Fibroblast of lung (primary cell): Measurements from ENCODE around the gene PRKCA.

Experiments
- EZH2 ChIP-seq: IDR thresholded peaks from 2 replicates; pipeline ENCODE4 v1.5.1; 2012; ENCODE audit warnings: low read length, control low read depth, mild to moderate bottlenecking; ENCODE audit errors: missing control alignments
- TF ChIP-seq, protein P1 (sequence below), 2 donors: IDR thresholded peaks in 1 of 2; conservative IDR thresholded peaks in 1 of 2; 1 replicate in 1 of 2; 2 replicates in 1 of 2; pipeline ENCODE4 v1.5.1; 2011 to 2012; ENCODE audit warnings: low read length in 2 of 2, control low read depth in 1 of 2, inconsistent platforms in 1 of 2, low read depth in 1 of 2, mild to moderate bottlenecking in 1 of 2

DNA sequence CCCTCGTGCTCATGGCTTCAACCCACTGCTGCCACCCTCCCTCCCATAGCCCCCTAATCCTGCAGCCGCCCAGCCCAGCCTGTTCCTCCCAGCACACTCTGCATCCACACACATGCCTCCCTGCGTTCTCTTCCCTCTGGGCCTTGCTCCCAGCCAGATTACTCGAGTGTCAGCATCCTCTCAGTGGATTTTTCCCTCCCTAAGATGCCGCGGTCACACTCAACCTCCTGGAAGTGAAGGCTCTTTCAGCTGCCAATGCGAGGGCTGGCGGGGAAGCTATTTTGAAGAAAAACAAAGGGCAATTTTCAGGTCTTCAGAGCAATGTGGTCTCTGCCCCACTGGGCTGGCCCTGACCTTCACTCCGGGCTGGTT lies 509.3 kb downstream of the PRKCA start:
- TF ChIP-seq, protein P1, sequence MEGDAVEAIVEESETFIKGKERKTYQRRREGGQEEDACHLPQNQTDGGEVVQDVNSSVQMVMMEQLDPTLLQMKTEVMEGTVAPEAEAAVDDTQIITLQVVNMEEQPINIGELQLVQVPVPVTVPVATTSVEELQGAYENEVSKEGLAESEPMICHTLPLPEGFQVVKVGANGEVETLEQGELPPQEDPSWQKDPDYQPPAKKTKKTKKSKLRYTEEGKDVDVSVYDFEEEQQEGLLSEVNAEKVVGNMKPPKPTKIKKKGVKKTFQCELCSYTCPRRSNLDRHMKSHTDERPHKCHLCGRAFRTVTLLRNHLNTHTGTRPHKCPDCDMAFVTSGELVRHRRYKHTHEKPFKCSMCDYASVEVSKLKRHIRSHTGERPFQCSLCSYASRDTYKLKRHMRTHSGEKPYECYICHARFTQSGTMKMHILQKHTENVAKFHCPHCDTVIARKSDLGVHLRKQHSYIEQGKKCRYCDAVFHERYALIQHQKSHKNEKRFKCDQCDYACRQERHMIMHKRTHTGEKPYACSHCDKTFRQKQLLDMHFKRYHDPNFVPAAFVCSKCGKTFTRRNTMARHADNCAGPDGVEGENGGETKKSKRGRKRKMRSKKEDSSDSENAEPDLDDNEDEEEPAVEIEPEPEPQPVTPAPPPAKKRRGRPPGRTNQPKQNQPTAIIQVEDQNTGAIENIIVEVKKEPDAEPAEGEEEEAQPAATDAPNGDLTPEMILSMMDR (conservative IDR thresholded peaks at IDR 0.05 in 1 of 2, IDR thresholded peaks at IDR 0.05 in 1 of 2; ENCODE audit: low read depth in 1 of 2, low read length in 2 of 2) = no peak
- TF ChIP-seq EZH2 = no peak
